COLO668 (cell line): ENCODE measurements around the gene EPX.

Experiments
- DNase-seq: peaks from one replicate; lab custom pipeline; 2025; ENCODE audit not compliant: unreplicated experiment; lab: John Stamatoyannopoulos, UW

Gene EPX

GRCh38 chr17:58224315-58224714 is 31.8 kb downstream of the EPX start:
- DNase-seq, result no peak

GRCh38 chr17:58227733-58228132 is 35.2 kb downstream of the EPX start:
- DNase-seq, result no peak

- DNase-seq, result no peak
These were observed 36.2 kb downstream of the EPX start for GRCh38 chr17:58228679-58229078.

GRCh38 chr17:58229384-58229783 is 36.9 kb downstream of the EPX start:
- DNase-seq, result no peak

- DNase-seq, result no peak
These were observed 37.4 kb downstream of the EPX start for GRCh38 chr17:58229881-58230280.

- no peak for DNase-seq
These were observed 39.1 kb downstream of the EPX start for GRCh38 chr17:58231641-58232040.

- no peak for DNase-seq
These were observed 40.2 kb downstream of the EPX start for GRCh38 chr17:58232707-58233156.

GRCh38 chr17:58233543-58233942 is 41.0 kb downstream of the EPX start:
- no peak for DNase-seq

GRCh38 chr17:58234512-58234911 is 42.0 kb downstream of the EPX start:
- DNase-seq, result no peak

- no peak for DNase-seq
These were observed 43.3 kb downstream of the EPX start for GRCh38 chr17:58235821-58236220.

GRCh38 chr17:58236394-58236793 is 43.9 kb downstream of the EPX start:
- no peak for DNase-seq

- DNase-seq, result no peak
These were observed 45.7 kb downstream of the EPX start, which contains the start of gene LPO for GRCh38 chr17:58238147-58238634. TSS of gene LPO (plus strand) at chr17:58238584. CDS start at chr17:58242980, 4,396 bp downstream.

GRCh38 chr17:58239987-58240386 is 47.5 kb downstream of the EPX start:
- DNase-seq, result no peak

- no peak for DNase-seq
These were observed 49.8 kb downstream of the EPX start for GRCh38 chr17:58242171-58242784.

GRCh38 chr17:58244963-58245362 is 52.4 kb downstream of the EPX start:
- DNase-seq, result no peak

- no peak for DNase-seq
These were observed 53.0 kb downstream of the EPX start for GRCh38 chr17:58245428-58246103.

- no peak for DNase-seq
These were observed 53.7 kb downstream of the EPX start for GRCh38 chr17:58246104-58246740.

- no peak for DNase-seq
These were observed 54.3 kb downstream of the EPX start for GRCh38 chr17:58246781-58247180.

GRCh38 chr17:58247511-58248363 is 55.2 kb downstream of the EPX start:
- no peak for DNase-seq

GRCh38 chr17:58248955-58249269 is 56.4 kb downstream of the EPX start:
- no peak for DNase-seq
